ENCODE measurements around the gene DCXR. TPM values are rescaled to one million over a fixed set of nuclear protein-coding genes. Genes with fewer than 3 reads are reported as not detected.

Gene DCXR
- total RNA-seq, 1 experiment from 2014 or later, result 306 TPM

- TF ChIP-seq YY1 (IDR thresholded peaks at IDR 0.05; ENCODE audit: extremely low read depth, insufficient replicate concordance, low read depth, low read length), result no peak
- no peak for TF ChIP-seq EZH2phosphoT487 (IDR thresholded peaks at IDR 0.05; ENCODE audit: borderline replicate concordance)
Measured at GRCh38 chr17:82014971-82015310, 22.6 kb downstream of the DCXR start (continued).

- DNase-seq (ENCODE audit: low read depth, low spot score), result no peak
- Histone ChIP-seq H2AFZ (ENCODE audit: low read depth, low read length, poor library complexity, severe bottlenecking) (no peak overlapping the region), H3K9ac (ENCODE audit: low read length) (no peak overlapping the region), H3K4me2 (ENCODE audit: low read length) (no peak overlapping the region), H3K79me2 (ENCODE audit: insufficient read depth, low read length) (peaks cover 3% of the 10 kb centered on the region; the same call in 1 of the 2 replicates), H3K27me3 (ENCODE audit: insufficient read depth, low read length) (no peaks in the 10 kb centered on the region), H3K9me3 (ENCODE audit: control insufficient read depth in 1 of 2, insufficient read depth in 1 of 2, low read depth in 1 of 2, low read length in 2 of 2) (no peaks in the 10 kb centered on the region), H3K9me2 (ENCODE audit: insufficient read depth) (no peaks in the 10 kb centered on the region), H3K4me3 (replicated peaks in 1 of 2; ENCODE audit: low read depth in 1 of 2, low read length in 2 of 2) (no peak overlapping the region), H3K27ac (ENCODE audit: low read depth, low read length) (no peak overlapping the region; the same call in 1 of the 2 replicates), H3K36me3 (ENCODE audit: control insufficient read depth in 1 of 2, insufficient read depth in 2 of 2, low read length in 2 of 2) (peaks cover 0 to 10% of the 10 kb centered on the region in 2 experiments; a peak in 1 of 4 replicates), H4K20me1 (ENCODE audit: insufficient read depth) (no peaks in the 10 kb centered on the region), H3K4me1 (ENCODE audit: control insufficient read depth in 1 of 2, insufficient read depth in 2 of 2, low read length in 2 of 2) (peaks cover 10 to 13% of the 10 kb centered on the region in 2 experiments; a peak in 2 of 4 replicates)
- ChIA-PET POLR2A (no interaction called here), RAD21 (ENCODE audit: low non-redundant PET in 1 of 2, low total read pairs in 2 of 2, uncharacterized antibody in 2 of 2, unreplicated experiment in 2 of 2) (no interaction called here), CTCF (no interaction called here)
- BruUV-seq (replicated peaks), result no TSS peak
- ATAC-seq, result 0 out of 2 replicates have a peak, but pooled peaks have one; percentile 13
- no peak for TF ChIP-seq POLR2AphosphoS5 (IDR thresholded peaks at IDR 0.05; ENCODE audit: low read depth, low read length)
- intact Hi-C loops (cut with micrococcal nuclease), result no loop called here
Measured at GRCh38 chr17:82014432-82014831, 23.1 kb downstream of the DCXR start.

- no peak for DNase-seq (ENCODE audit: low read depth, low spot score)
- Histone ChIP-seq H3K9ac (ENCODE audit: low read length) (no peak overlapping the region), H2AFZ (ENCODE audit: low read depth, low read length, poor library complexity, severe bottlenecking) (no peak overlapping the region), H3K27ac (ENCODE audit: low read depth, low read length) (no peak overlapping the region; the same call in 1 of the 2 replicates), H3K4me3 (replicated peaks in 1 of 2; ENCODE audit: low read depth in 1 of 2, low read length in 2 of 2) (no peak overlapping the region), H3K36me3 (ENCODE audit: control insufficient read depth in 1 of 2, insufficient read depth in 2 of 2, low read length in 2 of 2) (peaks cover 0 to 9% of the 10 kb centered on the region in 2 experiments; a peak in 1 of 4 replicates), H3K27me3 (ENCODE audit: insufficient read depth, low read length) (no peaks in the 10 kb centered on the region), H3K79me2 (ENCODE audit: insufficient read depth, low read length) (no peaks in the 10 kb centered on the region), H3K9me2 (ENCODE audit: insufficient read depth) (no peaks in the 10 kb centered on the region), H3K4me2 (ENCODE audit: low read length) (no peak overlapping the region), H3K4me1 (ENCODE audit: control insufficient read depth in 1 of 2, insufficient read depth in 2 of 2, low read length in 2 of 2) (peaks cover 6 to 7% of the 10 kb centered on the region in 2 experiments; a peak in 2 of 4 replicates), H3K9me3 (ENCODE audit: control insufficient read depth in 1 of 2, insufficient read depth in 1 of 2, low read depth in 1 of 2, low read length in 2 of 2) (no peaks in the 10 kb centered on the region), H4K20me1 (ENCODE audit: insufficient read depth) (no peaks in the 10 kb centered on the region)
- no TSS peak for BruUV-seq (replicated peaks)
- TF ChIP-seq YY1 (IDR thresholded peaks at IDR 0.05; ENCODE audit: extremely low read depth, insufficient replicate concordance, low read depth, low read length), result no peak
- no peak for TF ChIP-seq CBX3 (IDR thresholded peaks at IDR 0.05; ENCODE audit: low read depth)
- TF ChIP-seq CEBPB (IDR thresholded peaks at IDR 0.05; ENCODE audit: low read depth), result no peak
- TF ChIP-seq MAX (IDR thresholded peaks at IDR 0.05), result no peak
- no peak for TF ChIP-seq ZBTB33 (IDR thresholded peaks at IDR 0.05; ENCODE audit: extremely low read depth, insufficient replicate concordance, low read length)
- no peak for TF ChIP-seq RAD21 (IDR thresholded peaks at IDR 0.05; ENCODE audit: low read depth)
- no peak for TF ChIP-seq POLR2A (IDR thresholded peaks at IDR 0.05; ENCODE audit: borderline replicate concordance, extremely low read depth, insufficient read depth, insufficient read length)
- TF ChIP-seq ZFX (IDR thresholded peaks at IDR 0.05), result no peak
- no peak for TF ChIP-seq SIN3A (IDR thresholded peaks at IDR 0.05; ENCODE audit: low read depth)
- TF ChIP-seq EZH2 (IDR thresholded peaks at IDR 0.05), result no peak
- no peak for TF ChIP-seq EZH2phosphoT487 (IDR thresholded peaks at IDR 0.05; ENCODE audit: borderline replicate concordance)
- no peak for TF ChIP-seq JUND (IDR thresholded peaks at IDR 0.05)
- TF ChIP-seq FOSL1 (IDR thresholded peaks at IDR 0.05; ENCODE audit: low read depth), result no peak
- CTCF ChIA-PET, result interaction anchor here (1.1 to 1.4 kb wide), 2 partner anchors 9 to 54 kb away, joined by 3 read pairs; partner anchors contain the start of genes CENPX and LRRC45
- RAD21 ChIA-PET (ENCODE audit: low non-redundant PET in 1 of 2, low total read pairs in 2 of 2, uncharacterized antibody in 2 of 2, unreplicated experiment in 2 of 2), result no interaction called here
- no peak for ATAC-seq
- intact Hi-C loops (cut with micrococcal nuclease), result no loop called here
- POLR2A ChIA-PET, result no interaction called here
Measured at GRCh38 chr17:82013772-82014321, 23.6 kb downstream of the DCXR start.
